Nephron progenitor cell (in vitro differentiated cells): ENCODE measurements around the gene KNDC1.

Source experiments
- DNase-seq: peaks from one replicate; pipeline ENCODE4 v3.0.0; 2021
- H3K27ac Mint-ChIP-seq: 2 replicates; pipeline ENCODE4 v1.8.0; 2021; ENCODE audit warnings: mild to moderate bottlenecking, moderate library complexity, mixed read lengths
- H3K27me3 Mint-ChIP-seq: 2 replicates; pipeline ENCODE4 v1.8.0; 2021; ENCODE audit warnings: mild to moderate bottlenecking, low read depth, mixed read lengths; ENCODE audit not compliant: poor library complexity
- H3K36me3 Mint-ChIP-seq: 2 replicates; pipeline ENCODE4 v1.8.0; 2021; ENCODE audit warnings: low read depth, mixed read lengths
- H3K4me1 Mint-ChIP-seq: 2 replicates; pipeline ENCODE4 v1.8.0; 2021; ENCODE audit warnings: mixed read lengths
- H3K4me3 Mint-ChIP-seq: 2 replicates; pipeline ENCODE4 v1.8.0; 2021; ENCODE audit warnings: mild to moderate bottlenecking, moderate library complexity, mixed read lengths
- H3K9me3 Mint-ChIP-seq: 2 replicates; pipeline ENCODE4 v1.8.0; 2021; ENCODE audit warnings: mild to moderate bottlenecking, moderate library complexity, mixed read lengths
- TF ChIP-seq, protein P1 (sequence below): fragments of 200-600 bp; sonication (generic); IDR thresholded peaks from 2 replicates; pipeline ENCODE4 v1.5.0; 2021; ENCODE audit warnings: antibody characterized with exemption

Gene KNDC1

DNA sequence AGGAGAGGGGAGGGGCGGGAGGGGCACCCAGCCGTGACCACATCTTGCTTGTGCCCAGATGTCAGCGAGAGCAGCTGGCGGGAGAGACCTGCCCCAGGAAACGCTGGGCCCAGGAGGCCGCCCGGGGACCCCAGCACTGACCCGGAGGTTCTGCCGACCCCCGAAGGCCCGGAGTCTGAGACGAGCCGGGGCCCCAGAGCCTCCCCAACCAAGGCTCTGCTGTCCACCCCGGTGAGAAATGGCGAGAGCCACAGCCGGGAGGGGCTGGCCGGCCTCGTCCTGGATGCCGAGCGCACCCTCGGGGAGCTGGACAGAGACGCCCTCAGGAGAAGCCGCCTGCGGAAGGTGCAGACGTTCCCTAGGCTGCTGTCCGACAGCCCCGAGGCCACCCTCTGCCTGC is 25.9 kb downstream of the KNDC1 start:
- TF ChIP-seq, protein P1, sequence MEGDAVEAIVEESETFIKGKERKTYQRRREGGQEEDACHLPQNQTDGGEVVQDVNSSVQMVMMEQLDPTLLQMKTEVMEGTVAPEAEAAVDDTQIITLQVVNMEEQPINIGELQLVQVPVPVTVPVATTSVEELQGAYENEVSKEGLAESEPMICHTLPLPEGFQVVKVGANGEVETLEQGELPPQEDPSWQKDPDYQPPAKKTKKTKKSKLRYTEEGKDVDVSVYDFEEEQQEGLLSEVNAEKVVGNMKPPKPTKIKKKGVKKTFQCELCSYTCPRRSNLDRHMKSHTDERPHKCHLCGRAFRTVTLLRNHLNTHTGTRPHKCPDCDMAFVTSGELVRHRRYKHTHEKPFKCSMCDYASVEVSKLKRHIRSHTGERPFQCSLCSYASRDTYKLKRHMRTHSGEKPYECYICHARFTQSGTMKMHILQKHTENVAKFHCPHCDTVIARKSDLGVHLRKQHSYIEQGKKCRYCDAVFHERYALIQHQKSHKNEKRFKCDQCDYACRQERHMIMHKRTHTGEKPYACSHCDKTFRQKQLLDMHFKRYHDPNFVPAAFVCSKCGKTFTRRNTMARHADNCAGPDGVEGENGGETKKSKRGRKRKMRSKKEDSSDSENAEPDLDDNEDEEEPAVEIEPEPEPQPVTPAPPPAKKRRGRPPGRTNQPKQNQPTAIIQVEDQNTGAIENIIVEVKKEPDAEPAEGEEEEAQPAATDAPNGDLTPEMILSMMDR, result no peak
- DNase-seq, result peak; percentile 41
- H3K27me3 Mint-ChIP-seq, result no peaks in the 10 kb centered on the region
- H3K27ac Mint-ChIP-seq, result peak overlapping the region; percentile 19
- H3K36me3 Mint-ChIP-seq, result peaks cover 14% of the 10 kb centered on the region
- no peaks in the 10 kb centered on the region for H3K9me3 Mint-ChIP-seq
- peaks cover 47% of the 10 kb centered on the region for H3K4me1 Mint-ChIP-seq
- H3K4me3 Mint-ChIP-seq, result no peak overlapping the region

DNA sequence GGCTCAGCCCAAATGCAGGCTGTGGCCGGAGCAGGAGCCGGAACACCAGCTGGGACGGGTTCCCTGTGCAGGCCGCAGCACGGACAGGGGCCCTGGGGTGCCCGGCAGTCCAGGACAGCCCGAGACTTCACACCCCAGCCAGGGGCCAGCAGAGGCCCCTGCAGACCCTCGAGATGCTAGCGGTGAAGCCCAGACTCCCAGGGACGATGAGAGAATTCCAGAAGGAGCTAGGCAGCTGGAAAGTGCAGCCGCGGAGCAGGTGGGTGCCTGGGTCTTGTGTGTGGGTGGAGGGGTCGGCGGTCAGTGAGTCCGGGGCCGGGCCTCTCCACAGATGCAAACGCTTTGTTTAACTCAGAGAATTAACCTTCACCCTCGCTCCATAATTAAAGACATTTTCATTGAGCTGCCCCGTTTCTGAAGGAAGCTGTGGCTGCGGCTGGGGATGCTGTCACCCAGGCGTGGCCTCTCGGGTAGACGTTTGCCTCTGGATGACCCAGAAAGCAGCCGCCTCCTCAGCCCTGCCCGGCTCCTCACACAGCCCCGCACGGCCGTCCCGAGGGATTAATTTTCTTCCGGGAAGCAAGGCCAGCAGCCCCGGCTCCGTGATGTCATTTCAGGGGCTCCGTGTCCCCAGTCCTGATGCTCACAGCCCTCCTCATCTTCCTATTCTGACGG is 26.5 kb downstream of the KNDC1 start:
- Mint-ChIP-seq H3K27me3 (no peaks in the 10 kb centered on the region), H3K36me3 (peaks cover 14% of the 10 kb centered on the region), H3K9me3 (peaks cover under 1% of the 10 kb centered on the region), H3K27ac (peak overlapping the region; percentile 86), H3K4me1 (peaks cover 42% of the 10 kb centered on the region), H3K4me3 (peak overlapping the region; percentile 48)
- TF ChIP-seq, protein P1, result no peak
- peak; percentile 66 for DNase-seq

DNA sequence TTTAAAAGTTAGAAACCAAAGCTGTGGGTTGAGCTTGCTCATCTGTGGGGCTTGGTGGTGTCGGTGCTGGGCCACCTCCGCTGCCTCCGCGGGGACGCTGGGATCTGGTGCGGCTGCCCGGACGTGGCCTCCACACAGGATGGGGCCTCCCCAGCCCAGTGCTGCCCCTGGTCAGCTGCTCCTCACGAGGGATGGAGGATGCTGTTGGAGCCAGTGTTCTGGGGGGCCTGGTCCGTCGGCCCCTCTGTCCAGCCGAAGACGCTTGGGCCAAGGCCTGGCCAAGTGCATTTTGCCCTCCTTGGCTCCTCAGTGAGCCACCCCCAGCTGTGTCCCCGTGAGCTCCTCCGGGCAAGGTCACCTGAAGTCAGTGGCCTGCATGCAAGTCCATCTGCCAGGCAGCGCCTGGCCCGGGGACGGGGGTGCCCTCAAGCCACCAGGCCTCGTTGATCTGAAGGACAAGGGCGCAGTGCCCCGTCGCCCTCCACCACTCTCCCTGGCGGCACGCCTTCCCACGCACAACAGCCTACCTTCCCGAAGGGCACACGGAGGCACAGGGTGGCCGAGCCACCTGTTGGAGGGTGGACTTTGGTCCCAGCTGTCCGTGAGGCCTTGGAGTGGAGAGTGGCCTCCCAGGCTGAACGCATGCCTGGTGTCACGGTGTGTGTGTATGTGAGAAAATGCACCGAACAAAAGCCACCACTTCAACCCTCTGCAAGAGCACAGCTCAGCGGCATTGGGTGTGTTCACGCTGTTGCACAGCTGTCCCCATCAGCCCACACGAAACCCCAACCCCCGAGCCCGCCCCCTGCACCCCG is 27.3 kb downstream of the KNDC1 start:
- H3K9me3 Mint-ChIP-seq, result peaks cover 7% of the 10 kb centered on the region
- peaks cover 34% of the 10 kb centered on the region for H3K4me1 Mint-ChIP-seq
- H3K27ac Mint-ChIP-seq, result no peak overlapping the region
- peaks cover 4% of the 10 kb centered on the region for H3K27me3 Mint-ChIP-seq
- no peak overlapping the region for H3K4me3 Mint-ChIP-seq
- H3K36me3 Mint-ChIP-seq, result peaks cover 19% of the 10 kb centered on the region
- no peak for DNase-seq
- TF ChIP-seq, protein P1, result no peak

DNA sequence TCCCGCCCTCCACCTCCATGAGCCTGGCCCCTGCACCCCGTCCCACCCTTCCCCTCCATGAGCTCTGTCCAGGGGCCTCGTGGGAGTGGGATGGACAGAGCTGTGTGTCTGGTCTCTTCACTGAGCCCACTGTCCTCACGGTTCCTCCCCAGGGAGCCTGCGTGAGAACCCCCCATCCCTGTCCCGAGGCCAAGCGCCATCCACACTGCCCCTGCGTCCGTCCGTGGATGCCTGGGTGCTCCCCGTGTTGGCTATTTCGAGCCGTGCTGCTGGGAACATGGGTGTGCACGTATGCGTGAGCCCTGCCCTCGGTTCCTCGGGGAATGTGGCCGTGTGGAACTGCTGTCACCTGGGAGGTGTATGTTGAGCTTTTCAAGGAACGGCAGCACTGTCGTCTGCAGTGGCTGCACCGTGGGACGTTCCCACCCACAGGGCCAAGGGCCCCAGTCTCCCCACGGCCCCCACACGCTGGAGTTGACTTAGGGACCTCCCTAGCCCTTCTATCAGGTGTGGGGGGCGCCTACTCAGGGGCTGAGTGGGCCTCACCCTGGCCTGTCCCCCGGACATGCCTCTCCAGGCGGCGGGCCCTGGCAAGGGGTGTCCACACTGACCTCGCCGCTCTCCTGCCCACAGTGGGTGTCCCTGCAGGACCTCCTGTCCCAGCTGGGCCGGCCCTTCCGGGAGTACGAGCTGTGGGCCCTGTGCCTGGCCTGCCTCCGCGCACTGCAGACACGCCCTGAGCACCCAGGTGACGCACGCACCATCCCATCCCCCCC is 28.1 kb downstream of the KNDC1 start:
- Mint-ChIP-seq H3K4me3 (no peak overlapping the region), H3K9me3 (peaks cover 13% of the 10 kb centered on the region), H3K27ac (no peak overlapping the region), H3K4me1 (peaks cover 32% of the 10 kb centered on the region), H3K36me3 (peaks cover 24% of the 10 kb centered on the region), H3K27me3 (peaks cover 11% of the 10 kb centered on the region)
- TF ChIP-seq, protein P1, result no peak
- DNase-seq, result no peak

DNA sequence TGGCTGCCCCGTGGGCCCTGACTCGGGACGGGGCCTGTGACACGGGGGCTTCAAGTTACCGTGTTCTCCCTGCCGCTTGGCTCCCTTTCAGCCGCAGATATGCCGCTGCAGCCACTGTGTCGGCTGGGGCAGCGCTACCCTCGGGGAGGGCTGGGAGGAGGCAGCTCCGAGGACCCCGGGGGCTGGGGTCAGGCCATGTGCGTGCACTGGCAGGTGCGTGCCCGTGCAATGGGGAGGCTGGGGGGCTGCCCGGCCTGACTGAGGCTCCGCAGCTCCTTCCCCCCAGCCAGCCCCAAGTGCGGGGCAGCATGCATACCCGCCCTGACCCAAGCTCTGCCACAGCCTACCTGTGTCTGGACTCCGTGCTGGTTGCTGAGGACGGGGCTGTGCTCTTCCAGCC is 29.2 kb downstream of the KNDC1 start:
- H3K4me3 Mint-ChIP-seq, result no peak overlapping the region
- TF ChIP-seq, protein P1, result no peak
- peaks cover 15% of the 10 kb centered on the region for H3K27me3 Mint-ChIP-seq
- H3K36me3 Mint-ChIP-seq, result peaks cover 21% of the 10 kb centered on the region
- peaks cover 25% of the 10 kb centered on the region for H3K9me3 Mint-ChIP-seq
- DNase-seq, result no peak
- H3K27ac Mint-ChIP-seq, result no peak overlapping the region
- peaks cover 26% of the 10 kb centered on the region for H3K4me1 Mint-ChIP-seq
